GM13977 (cell line): Measurements from ENCODE around the gene OR5B17.

Source experiments
- DNase-seq: peaks from one replicate; pipeline ENCODE4 v3.0.0; 2012; ENCODE audit warnings: low spot score
- CTCF ChIP-seq: IDR thresholded peaks from 2 replicates; pipeline ENCODE4 v1.5.1; 2012; ENCODE audit warnings: mild to moderate bottlenecking, control low read depth; ENCODE audit not compliant: insufficient read depth; ENCODE audit errors: extremely low read depth, missing control alignments
- in situ Hi-C: fragments of 300-500 bp; cut with MboI; formaldehyde crosslinking; loops from one replicate; pipeline ENCODE4 v1.12.0; 2022; ENCODE audit warnings: low sequenced_read_pairs, low pct_unique_long_range_greater_than_20kb, mixed read lengths, inconsistent platforms; ENCODE audit not compliant: unreplicated experiment

The OR5B17 gene

GRCh38 chr11:58390551-58391063, 31.7 kb upstream of the OR5B17 start:
- in situ Hi-C loops, result no loop called here
- DNase-seq, result no peak
- no peak for TF ChIP-seq CTCF

- in situ Hi-C loops, result no loop called here
- no peak for TF ChIP-seq CTCF
- no peak for DNase-seq
Measured at GRCh38 chr11:58354727-58355126, 4.1 kb downstream of the OR5B17 start.

GRCh38 chr11:58345204-58345603, 13.7 kb downstream of the OR5B17 start:
- TF ChIP-seq CTCF, result no peak
- no peak for DNase-seq
- in situ Hi-C loops, result loop anchor here (25.0 kb wide), 1 partner anchor 92 kb away; the partner anchor contains the start of genes OR5B12 and OR5B2

- in situ Hi-C loops, result loop anchor here (25.0 kb wide), 1 partner anchor 103 kb away; the partner anchor contains the start of genes OR5B12 and OR5B2
- no peak for TF ChIP-seq CTCF
- DNase-seq, result no peak
Measured at GRCh38 chr11:58334708-58335107, 24.2 kb downstream of the OR5B17 start.

GRCh38 chr11:58330861-58331260, 28.0 kb downstream of the OR5B17 start:
- no peak for TF ChIP-seq CTCF
- in situ Hi-C loops, result loop anchor here (25.0 kb wide), 1 partner anchor 106 kb away; the partner anchor contains the start of genes OR5B12 and OR5B2
- no peak for DNase-seq

GRCh38 chr11:58318532-58318931, 40.3 kb downstream of the OR5B17 start:
- DNase-seq, result no peak
- in situ Hi-C loops, result no loop called here
- TF ChIP-seq CTCF, result no peak
